MM.1S (cell line): Measurements from ENCODE around the gene FMO3.

Experiments used
- CTCF ChIP-seq: fragments of 300-600 bp; sonication (generic); IDR thresholded peaks from 2 replicates; pipeline ENCODE4 v1.5.1; 2016; ENCODE audit warnings: antibody characterized with exemption, low read length, mixed read lengths
- EZH2 ChIP-seq: fragments of 300-600 bp; sonication (generic); optimal IDR thresholded peaks from 2 replicates; pipeline ENCODE3; 2017; ENCODE audit warnings: low read depth, mild to moderate bottlenecking, antibody characterized with exemption, low read length, mixed read lengths

GRCh38 chr1:171138980-171139379 is 48.3 kb downstream of the FMO3 start:
- TF ChIP-seq CTCF (no peak), EZH2 (no peak)
